NCI-H510A (cell line): ENCODE measurements around the gene TTC28.
"Not testable (repeated sequence)": the region's sequence is repeated elsewhere in the genome, so short reads cannot be mapped to it uniquely, and the experiment has no call there.

ENCODE experiments used
- DNase-seq: peaks from one replicate; lab custom pipeline; 2025; lab: John Stamatoyannopoulos, UW

TTC28 gene

DNA sequence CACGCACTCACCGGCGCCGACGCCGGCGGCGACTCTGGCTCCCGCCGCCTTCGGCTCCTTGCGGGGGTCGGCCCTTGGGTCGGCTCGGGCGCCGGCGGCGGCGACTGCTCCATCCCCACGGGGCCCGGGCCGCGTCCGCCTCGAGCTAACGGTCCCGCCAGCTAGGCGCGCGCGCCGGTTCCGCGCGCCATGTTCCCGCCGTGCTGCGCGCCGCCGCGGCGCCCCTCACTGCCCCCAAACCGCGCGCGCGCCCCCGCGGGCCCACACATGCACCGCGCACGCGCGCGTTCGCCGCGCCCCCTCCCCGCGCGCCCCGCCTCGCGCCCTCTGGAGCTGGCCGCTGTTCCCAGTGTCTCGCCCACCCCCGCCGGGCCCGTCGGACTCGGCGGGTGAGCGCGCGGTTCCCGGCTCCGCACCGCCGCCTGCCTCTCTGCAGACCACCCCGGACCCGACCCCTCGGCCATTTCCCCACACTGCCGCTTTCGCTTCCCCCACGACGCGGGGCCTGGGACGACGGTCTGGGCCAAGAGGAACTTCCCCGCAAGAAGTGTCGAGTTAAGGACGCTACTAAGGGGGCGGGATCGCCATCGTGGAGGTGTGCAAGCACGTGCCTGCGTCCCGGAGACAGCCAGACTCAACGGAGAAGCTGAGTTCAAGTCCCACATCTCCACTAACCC, at the start of gene TTC28:
TSS of gene TTC28 (minus strand) at position 230 of the 677 bp plus-strand sequence. CDS start at position 113, 117 bp downstream.
- DNase-seq = not testable (repeated sequence)

GRCh38 chr22:28728621-28729313, 49.1 kb upstream of the TTC28 start:
- no peak for DNase-seq

- no peak for DNase-seq
Measured at GRCh38 chr22:28728002-28728401, 48.4 kb upstream of the TTC28 start.

DNA sequence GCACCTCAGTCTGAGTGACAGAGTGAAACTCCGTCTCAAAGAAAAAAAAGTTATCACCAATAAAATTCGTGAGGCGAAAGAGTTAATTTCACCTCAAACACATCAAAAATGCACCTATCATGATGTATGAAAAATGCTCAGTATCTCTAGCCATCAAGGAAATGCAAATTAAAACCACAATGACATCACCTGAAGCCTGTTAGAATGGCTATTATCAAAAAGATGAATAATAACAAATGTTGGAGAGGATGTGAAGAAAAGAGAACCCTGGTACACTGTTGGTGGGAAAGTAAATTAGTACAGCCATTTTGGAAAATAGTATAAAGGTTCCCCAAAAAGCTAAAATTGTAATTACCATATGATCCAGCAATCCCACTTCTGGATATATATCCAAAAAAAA, 38.4 kb upstream of the TTC28 start:
- no peak for DNase-seq

- no peak for DNase-seq
Measured at GRCh38 chr22:28716686-28717085, 37.0 kb upstream of the TTC28 start.

DNA sequence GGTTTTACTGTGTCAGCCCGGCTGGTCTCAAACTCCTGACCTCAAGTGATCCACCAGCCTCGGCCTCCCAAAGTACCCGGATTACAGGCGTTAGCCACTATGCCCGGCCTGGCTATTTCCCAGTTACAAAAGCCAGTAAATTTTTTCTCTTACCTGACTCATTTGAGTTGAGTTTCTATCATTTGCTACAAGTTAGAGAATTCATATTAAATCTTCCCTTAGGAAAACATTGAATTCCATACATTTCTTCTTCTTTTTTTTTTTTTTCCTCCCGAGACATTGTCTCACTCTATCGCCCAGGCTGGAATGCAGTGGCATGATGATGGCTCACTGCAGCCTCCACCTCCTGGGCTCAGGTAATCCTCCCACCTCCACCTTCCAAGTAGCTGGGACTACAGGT, 36.0 kb upstream of the TTC28 start:
- no peak for DNase-seq

GRCh38 chr22:28714043-28714628, 34.5 kb upstream of the TTC28 start:
- no peak for DNase-seq

DNA sequence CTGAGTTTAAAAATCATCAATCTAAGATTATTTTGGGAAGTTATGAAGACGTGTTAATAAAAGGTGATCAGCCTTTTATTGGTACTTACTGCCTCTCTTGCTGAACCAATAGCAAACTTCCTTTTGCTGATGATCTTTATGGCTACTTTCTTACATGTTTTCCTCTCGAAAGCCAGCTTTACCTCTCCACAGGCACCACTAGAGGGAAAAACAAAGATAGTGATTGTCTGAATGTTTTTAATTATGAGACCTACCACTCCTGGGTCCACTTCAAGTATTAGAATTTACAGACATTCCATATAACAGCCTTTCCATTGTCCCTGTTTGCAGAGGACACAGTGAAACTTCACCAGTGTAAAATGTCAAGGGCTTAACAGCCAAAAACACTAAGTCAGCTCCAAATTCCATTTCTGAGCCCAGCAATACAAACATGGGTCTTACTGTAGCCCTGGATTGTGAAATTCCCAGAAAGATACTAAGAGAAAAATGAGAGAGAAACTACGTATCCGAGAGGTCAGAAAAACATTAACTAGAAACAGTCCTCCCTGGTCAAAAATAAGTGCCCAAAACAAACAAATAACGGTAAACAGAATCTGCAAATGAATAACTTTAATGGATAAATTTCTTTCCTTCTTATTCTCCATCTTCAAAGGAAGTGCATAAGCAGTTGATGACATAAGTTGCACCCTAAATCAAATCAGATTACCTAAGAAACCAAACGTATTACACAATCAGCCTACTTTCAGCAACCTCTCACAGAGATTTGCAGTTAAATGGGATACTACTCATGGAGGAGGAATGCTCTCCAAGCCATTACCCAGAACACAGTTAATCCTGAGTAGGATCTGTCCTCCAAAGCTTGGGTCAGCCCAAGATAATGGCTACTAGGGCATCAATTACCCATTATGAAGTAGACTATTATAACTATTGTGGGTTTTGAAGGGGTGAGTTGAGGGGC, 32.5 kb upstream of the TTC28 start:
- DNase-seq = no peak

GRCh38 chr22:28711341-28711740, 31.7 kb upstream of the TTC28 start:
- no peak for DNase-seq

DNA sequence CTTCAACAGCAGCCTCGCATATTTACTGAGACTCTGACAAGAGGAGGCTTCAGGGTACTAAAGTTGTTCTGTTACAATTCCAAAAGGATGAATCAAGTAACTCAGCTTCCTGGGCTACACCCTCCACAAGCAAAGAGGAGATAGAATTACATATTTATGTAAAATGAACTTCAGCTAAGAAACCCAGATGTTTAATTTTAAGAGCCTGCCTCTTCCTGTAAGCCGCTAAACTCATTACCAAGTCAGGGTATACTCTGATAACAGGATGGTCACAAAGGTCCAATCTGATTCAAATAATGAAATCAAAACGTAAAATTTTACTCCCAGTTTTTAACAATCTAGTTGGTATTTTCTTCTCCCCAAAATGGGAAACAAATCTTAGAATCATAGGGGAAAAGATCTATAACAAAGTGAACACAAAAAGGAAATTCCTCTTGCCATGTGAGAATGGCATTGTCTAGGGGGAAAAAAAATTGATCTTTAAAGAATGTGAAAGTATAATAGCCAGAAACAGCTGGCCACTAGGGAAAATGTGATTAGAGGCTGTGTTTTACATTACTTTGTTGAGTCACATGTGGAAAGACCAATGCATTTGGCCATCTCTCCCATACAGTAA, 31.0 kb upstream of the TTC28 start:
- no peak for DNase-seq

- no peak for DNase-seq
Measured at GRCh38 chr22:28710107-28710506, 30.5 kb upstream of the TTC28 start.

- DNase-seq = no peak
Measured at GRCh38 chr22:28706845-28707244, 27.2 kb upstream of the TTC28 start.

DNA sequence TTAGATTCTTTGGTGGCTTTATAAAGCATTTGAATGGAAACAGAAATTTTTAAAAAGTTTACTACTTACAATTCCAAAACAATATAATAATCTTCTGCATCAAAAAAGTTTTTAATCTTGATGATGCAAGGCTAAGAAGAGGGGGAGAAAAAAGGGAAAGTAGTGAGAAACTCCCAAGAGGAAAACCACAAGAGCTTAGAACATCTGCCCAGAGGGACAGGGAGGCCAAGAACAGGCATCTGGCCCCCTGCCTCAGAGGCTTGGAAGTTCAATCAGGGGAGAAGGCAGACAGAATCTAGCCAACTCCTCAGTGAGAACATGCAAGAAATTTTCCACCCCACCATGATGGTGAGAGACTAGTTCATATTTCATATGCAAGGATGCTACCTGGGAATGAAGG, 23.8 kb upstream of the TTC28 start:
- DNase-seq = no peak

DNA sequence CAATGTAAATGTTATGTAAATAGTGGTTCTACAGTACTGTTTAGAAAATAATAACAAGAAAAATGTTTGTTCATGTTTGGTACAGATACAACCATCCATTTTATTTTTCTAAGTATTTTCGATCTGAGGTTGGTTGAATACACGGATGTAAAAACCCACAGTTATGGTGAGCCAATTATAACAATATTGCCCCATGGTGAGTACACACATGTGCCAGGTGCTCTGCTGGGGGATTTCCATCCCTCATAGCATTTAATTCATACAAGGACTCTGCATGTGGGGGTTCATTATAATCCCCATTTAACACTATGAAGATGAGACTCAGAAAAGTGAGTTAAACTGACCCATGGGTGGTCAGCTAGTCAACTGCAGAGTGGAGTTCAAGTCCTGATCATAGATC, 23.3 kb upstream of the TTC28 start:
- DNase-seq = no peak

DNA sequence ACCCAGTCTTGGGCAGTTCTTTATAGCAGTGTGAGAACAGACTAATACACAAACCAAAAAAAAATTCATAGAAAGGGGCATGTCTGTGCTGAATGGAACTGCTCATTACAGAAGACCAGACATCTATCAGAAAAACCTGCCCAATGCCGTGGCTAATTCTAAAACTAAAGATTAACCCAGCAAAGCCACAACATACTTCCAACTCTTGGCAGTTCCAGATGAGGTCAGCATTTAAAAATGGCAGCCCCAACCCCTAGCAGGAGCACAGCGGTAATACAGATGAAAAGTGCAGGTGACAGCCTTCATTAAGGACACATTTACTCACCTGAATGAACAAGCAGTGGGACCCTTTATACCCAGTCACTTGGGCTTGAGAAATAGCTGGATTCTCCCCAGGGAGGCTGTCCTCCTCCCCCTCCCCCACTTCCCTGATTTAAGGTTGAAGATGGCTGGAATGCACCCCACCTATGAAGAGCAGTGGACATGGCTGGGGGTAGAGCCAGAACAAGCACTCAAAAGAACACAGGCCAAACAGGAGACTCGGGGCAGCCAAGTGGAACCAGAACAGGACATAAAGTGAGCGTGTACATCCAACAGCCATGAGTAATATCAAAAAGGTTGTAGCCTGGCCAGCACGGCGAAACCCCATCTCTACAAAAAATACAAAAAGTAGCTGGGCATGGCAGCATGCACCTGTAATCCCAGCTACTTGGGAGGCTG, 13.6 kb upstream of the TTC28 start:
- DNase-seq = not testable (repeated sequence)

GRCh38 chr22:28689796-28690195, 10.2 kb upstream of the TTC28 start:
- DNase-seq = not testable (repeated sequence)

GRCh38 chr22:28682966-28683365, 3.3 kb upstream of the TTC28 start:
- not testable (repeated sequence) for DNase-seq

- DNase-seq = not testable (repeated sequence)
Measured at GRCh38 chr22:28680813-28681490, 1.3 kb upstream of the TTC28 start.

DNA sequence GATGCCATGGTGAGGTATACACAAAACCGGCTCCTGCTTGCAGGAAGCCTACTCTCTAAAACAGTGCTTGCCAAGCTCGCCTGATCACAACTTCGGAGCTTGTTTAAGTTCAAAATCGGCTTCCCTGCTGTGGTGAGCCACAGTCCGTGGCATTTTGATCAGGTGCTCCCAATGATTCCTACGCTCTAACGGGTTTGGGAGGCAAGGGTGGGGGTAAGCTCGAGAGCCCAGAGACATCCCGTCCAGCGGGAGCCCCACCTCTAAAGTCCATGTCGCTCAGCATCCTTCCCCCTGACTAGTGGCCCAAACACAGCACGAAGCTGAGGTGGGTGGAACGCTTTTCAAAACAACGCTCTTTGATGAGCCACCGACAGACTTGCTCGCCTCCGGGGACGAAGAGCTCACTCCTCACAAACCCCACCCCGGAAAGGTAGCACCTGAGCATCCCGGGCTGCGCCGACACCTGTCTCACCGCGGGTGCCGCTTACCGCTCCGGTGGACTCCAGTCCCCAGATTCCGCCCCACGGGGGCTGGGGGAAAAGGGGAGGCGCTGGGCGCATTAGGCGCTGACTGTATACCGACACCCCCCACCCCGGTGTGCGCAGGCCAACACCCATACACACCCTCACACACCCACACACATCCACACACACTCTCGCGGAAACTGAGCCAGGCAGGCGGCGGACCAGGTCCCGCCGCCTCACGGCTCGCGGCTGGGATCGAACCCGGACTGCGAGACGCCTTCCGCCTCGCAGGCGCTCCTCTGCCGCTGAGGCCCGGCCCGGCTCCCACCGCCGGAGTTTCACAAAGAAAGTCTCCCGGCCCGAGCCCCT, 646 bp downstream of the TTC28 start:
- DNase-seq = not testable (repeated sequence)
